ENCODE measurements around the gene DUXA.
"Not testable (repeated sequence)": the region's sequence is repeated elsewhere in the genome, so short reads cannot be mapped to it uniquely, and the experiment has no call there.

The DUXA gene

GRCh38 chr19:57167385-57167784, at the start of gene DUXA:
TSS of gene DUXA (minus strand) at chr19:57167485. CDS start at chr19:57167443, 42 bp downstream.
- no peak for DNase-seq (ENCODE audit: low read depth)

- DNase-seq (ENCODE audit: low read depth) = no peak
Measured at GRCh38 chr19:57212109-57212508, 44.8 kb upstream of the DUXA start.

DNA sequence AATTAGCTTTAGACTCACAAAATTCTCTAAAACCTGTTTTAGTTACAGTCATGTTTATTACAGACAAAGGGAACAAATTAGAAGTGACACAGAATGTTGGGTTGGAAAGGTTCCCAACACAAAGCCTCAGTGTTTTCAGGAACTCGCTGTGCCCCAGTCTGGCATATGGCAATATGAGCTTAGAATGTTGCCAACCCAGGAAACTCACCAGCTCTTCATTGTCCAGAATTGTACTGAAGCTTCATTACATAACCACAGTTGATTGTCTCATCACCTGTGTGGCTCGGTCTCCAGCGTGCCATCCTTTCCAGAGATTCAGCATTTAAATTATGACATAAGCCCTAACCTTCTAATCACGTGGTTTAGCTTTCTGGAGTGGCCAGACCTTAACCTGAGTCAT, 43.1 kb upstream of the DUXA start:
- no peak for DNase-seq (ENCODE audit: low read depth)

DNA sequence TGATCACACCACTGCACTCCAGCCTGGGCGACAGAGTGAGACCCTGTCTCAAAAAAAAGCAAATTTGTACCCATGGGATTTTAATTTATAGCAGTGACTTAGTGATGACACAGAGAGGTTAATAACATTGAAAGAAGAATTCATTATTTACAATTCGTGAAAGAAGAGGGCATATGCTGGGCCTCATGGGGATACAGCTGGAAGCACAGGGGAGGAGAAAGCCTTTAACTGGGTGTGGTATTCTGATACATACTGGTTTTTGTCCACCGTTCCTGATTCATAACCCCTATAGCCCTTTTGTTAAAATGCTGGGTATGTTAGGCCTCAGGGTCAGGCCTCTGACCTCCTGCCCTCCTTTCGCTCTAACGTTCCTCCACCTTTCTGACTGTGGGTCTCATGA, 34.9 kb upstream of the DUXA start:
- no peak for DNase-seq (ENCODE audit: low read depth)

DNA sequence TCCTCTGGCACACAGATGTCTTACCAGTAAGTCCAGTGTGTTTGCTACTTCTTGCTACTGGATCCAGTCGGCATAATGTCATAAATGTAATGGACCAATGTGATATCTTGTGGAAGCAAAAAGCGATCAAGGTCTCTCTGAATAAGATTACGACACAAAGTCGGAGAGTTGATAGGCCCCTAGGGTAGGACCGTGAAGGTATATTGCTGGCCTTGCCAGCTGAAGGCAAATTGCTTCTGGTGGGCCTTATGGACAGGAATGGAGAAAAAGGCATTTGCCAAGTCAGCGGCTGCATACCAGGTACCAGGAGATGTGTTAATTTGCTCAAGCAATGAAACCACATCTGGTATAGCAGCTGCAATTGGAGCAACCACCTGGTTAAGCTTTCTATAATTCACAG, 30.6 kb upstream of the DUXA start:
- DNase-seq (ENCODE audit: low read depth) = not testable (repeated sequence)

DNA sequence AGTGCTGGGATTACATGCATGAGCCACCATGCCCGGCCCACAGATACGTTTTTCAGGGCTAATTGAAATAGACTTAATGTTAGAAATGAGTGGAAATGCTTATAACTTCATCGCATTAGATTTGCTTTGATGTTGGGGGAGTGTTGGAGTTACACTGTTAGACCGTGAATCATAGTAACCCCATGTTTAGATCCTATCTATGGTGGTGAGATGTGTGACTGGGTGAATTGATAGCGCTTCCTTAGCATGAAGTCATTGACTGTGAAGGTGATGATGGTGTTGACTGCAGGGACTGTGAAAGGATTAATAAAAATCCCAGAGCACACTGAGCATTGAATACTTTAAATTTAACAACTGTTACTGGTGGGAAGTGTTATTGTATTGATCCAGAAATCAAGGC, 25.7 kb upstream of the DUXA start:
- DNase-seq (ENCODE audit: low read depth) = no peak

DNA sequence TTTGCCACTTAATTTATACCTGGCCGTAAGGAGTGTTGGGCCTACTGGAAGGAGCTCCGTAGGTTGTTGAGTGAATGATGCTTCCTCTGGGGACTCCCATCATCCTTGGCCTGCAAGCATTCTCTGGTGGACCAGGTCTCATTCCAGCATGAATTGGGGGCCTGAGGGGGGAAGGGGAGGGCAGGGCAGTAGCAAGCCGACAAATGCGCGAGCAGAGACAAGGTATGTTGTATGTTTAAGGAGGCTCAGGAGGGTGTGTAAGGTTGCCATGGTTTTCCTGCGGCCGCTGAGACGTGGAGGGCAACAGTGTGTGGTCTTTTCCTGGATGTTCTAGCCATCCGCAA, 24.8 kb upstream of the DUXA start:
- DNase-seq (ENCODE audit: low read depth) = no peak

GRCh38 chr19:57191141-57192076, 24.1 kb upstream of the DUXA start, which contains the start of gene ZNF264:
TSS of gene ZNF264 (plus strand) at chr19:57191500. CDS start at chr19:57191914, 414 bp downstream.
- peak; percentile 78 for DNase-seq (ENCODE audit: low read depth)

DNA sequence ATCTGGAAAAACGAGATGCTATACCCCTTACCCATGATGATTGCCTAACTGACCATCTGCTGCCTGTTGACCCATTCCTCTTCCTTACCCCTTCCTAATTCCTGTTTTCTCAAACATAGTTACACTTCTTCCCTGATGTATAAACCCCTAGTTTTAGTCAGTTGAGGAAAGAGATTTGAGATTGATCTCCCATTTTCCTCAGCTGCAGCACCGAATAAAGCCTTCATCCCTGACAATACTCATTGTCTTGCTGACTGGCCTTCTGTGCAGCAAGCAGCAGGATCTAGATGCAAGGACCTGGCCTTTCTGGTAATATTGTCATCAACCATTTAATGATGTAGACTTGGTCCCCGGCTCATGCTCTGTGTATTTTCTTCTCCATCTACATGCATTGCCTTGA, 23.0 kb upstream of the DUXA start:
- DNase-seq (ENCODE audit: low read depth) = no peak

- DNase-seq (ENCODE audit: low read depth) = no peak
Measured at GRCh38 chr19:57171551-57172081, 4.3 kb upstream of the DUXA start.

- no peak for DNase-seq (ENCODE audit: low read depth)
Measured at GRCh38 chr19:57165846-57166245, 1.4 kb downstream of the DUXA start.

GRCh38 chr19:57161985-57162539, 5.2 kb downstream of the DUXA start:
- DNase-seq (ENCODE audit: low read depth) = no peak

GRCh38 chr19:57152921-57153320, 14.4 kb downstream of the DUXA start:
- no peak for DNase-seq (ENCODE audit: low read depth)

DNA sequence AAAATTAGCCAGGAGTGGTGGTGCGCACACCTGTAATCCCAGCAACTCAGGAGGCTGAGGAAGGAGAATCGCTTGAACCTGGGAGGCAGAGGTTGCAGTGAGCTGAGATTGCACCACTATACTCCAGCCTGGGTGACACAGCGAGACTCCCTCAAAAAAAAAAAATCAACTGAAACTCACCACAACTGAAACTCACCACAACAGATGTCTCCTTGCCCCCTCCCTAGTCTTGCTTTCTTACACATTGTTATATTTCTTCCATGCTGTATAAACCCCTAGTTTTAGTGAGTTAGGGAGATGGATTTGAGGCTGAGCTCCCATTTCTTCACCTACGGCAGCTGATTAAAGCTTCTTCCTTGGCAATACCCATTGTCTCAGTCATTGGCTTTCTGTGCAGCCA, 25.6 kb downstream of the DUXA start:
- DNase-seq (ENCODE audit: low read depth) = no peak

DNA sequence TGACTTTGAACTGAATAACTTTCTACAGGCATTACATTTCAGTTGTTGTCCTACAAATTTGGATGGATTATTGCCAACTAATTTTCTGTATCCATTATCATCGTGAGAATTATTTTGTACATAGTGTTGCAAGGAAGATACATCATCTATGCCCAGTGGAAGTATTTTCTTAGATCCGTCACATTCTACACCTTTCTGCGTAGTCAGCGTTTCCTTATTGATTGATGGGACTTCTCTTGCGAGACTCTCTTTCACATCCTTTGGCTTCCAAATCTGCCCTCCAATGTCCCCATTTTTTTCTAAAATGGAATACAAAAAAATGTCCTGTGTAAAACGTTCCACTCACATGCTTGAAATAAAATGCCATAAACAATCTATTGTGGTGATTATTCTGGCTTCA, 31.5 kb downstream of the DUXA start:
- no peak for DNase-seq (ENCODE audit: low read depth)

DNA sequence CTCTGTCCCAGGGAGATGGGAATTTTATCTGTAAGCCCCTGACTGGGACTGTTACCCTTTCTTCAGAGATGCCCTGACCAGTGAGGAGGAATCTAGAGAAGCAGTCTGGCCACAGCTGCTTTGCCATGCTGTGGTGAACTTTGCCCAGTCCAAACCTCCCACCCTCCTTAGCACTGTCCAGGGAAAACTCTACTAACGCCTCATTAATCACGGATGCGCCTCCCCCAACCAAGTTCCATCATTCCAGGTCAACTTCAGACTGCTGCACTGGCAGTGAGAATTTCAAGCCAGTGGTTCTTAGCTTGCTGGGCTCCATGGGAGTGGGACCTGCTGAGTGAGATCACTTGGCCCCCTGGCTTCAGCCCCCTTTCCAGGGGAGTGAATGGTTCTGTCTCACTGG, 39.9 kb downstream of the DUXA start:
- DNase-seq (ENCODE audit: low read depth) = not testable (repeated sequence)

- no peak for DNase-seq (ENCODE audit: low read depth)
Measured at GRCh38 chr19:57123882-57124281, 43.4 kb downstream of the DUXA start.

- DNase-seq (ENCODE audit: low read depth) = no peak
Measured at GRCh38 chr19:57118848-57119247, 48.4 kb downstream of the DUXA start.

DNA sequence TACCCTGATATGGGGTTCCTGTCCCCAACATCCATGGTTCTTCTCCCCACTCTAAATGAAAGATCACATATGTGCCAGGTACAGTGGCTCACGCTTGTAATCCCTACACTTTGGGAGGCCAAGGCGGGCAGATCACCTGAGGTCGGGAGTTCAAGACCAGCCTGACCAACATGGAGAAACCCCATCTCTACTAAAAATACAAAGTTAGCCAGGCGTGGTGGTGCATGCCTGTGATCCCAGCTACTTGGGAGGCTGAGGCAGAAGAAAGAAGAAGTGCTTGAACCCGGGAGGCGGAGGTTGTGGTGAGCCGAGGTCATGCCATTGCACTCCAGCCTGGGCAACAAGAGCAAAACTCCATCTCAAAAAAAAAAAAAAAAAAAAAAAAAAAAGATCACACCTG, 53.8 kb downstream of the DUXA start:
- not testable (repeated sequence) for DNase-seq (ENCODE audit: low read depth)

GRCh38 chr19:57111329-57111644, 56.0 kb downstream of the DUXA start:
- DNase-seq (ENCODE audit: low read depth) = no peak

DNA sequence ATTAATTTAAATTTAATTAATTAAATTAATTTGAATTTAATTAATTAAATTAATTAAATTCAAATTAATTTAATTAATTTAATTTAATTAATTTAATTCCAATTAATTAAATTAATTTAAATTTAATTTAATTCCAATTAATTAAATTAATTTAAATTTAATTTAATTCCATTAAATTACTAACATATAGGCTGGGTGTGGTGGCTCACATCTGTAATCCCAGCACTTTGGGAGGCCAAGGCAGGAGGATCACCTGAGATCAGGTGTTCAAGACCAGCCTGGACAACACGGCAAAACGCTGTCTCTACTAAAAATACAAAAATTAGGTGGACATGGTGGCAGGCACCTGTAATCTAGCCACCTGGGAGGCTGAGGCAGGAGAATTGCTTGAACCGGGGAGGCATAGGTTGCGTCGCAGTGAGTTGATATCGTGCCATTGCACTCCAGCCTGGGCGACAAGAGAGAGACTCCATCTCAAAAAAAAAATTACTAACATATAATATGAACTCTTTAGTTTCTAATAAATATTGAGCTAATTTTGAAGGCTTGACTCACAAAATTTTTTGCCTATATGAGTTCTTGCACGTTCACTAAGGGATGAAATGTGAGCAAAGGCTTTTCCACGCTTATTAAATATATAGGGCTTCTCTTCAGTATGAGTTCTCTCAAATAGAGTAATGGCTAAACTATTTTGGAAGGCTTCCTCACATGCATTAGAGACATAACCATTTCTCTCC, 56.5 kb downstream of the DUXA start:
- DNase-seq (ENCODE audit: low read depth) = no peak

DNA sequence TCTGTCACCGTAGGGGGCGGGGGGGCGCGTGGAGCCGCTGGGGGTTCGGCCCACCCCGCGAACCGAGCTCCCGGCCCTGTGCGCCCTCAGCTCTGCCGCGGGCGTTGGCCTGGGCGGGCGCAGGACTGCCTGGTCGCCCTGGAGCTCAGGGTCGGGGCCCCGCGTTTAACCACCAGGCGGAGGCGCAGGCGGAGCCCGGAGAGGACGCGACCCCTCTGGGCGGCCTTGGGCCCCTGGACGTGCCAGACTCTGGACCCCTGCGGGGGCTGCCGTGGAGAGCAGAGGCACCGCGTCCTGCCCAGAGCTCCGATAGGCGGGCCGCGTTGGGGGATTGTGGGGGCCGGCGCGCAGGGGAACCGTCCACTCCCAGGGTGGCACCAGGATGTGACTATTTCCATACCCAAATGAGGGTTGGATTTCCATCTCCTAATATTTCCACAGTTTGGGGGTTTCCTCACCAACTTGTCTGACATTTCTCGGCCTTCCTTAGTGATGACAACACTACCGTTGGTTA, 60.5 kb downstream of the DUXA start:
- DNase-seq (ENCODE audit: low read depth) = no peak

All from activated T-cell treated with anti-CD3 and anti-CD28 coated beads for 1 hour (primary cell).